HG03442 (cell line): ENCODE data around the gene IL3.

ENCODE experiments used
- ATAC-seq: cut with Tn5 transposase; IDR thresholded peaks from one replicate; pipeline ENCODE4 v1.9.1; 2021; ENCODE audit warnings: mild to moderate bottlenecking, moderate library complexity; ENCODE audit not compliant: unreplicated experiment

The IL3 gene

GRCh38 chr5:132060501-132061161 lies at the start of gene IL3:
TSS of gene IL3 (plus strand) at chr5:132060655. CDS start at chr5:132060707, 52 bp downstream.
- no peak for ATAC-seq

DNA sequence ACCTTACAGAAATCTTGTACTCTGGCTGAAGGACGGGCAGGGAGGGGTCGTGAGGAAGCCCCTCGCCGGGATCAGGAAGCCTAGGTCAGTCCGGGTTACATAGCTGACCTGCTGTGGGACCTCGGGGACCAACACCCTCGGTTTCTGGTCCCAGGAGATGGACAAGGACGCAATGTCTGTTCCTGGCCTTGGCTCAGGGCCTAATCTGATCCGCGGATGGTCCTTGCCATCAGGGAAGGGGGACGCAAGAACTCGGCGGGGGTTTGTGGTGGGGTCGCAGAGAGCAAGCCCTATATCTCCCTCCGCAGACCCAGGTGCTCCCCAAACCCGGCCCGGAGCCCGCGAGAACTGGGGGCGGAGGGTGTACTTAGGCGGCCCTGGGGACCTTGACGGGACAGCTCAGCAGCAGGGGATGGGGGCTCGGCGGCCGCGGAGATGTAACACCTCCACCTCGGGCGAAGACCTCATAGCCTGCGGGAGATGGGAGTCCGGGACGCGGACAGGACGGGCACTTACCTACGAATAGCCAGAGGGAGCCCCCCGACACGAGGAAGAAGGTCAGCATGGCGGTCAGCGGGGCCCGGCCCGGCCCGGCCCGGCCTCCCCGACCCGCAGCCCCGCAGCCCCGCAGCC lies 49.4 kb upstream of the IL3 start:
- no peak for ATAC-seq

GRCh38 chr5:132011622-132012343 lies 48.7 kb upstream of the IL3 start, which contains the start of gene ACSL6:
TSS of gene ACSL6 (minus strand) at chr5:132011658. CDS start at chr5:132011553, 105 bp downstream.
- no peak for ATAC-seq

DNA sequence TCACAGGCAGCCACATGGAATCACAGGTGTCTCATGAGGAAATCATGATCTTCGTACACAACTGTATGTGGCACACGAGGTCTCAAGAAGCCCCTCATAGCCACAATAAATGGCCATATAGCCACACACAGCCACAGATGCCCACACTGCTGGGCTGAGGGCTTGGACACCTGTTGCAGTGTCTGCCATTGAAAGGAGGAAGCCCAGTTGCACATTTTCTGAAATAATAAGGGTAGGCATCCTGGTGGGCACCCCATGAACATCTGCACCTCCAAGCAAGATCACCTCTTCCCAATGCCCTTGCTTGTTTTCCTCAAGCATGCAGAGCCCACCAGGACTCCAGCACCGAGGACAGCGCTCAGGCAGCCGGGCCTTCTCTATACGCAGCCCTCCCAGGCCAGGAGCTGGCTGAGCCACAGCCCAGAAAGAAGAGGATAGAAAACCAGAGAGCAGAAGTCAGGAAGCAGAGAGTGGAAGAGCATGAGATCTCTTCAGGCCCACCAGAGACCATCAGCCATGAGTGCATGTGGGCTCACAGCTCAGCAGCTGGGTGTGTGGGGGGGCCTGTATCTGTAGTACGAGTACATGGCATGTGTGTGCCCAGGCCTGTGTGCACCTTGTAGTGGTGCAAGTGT lies 48.0 kb upstream of the IL3 start:
- no peak for ATAC-seq

DNA sequence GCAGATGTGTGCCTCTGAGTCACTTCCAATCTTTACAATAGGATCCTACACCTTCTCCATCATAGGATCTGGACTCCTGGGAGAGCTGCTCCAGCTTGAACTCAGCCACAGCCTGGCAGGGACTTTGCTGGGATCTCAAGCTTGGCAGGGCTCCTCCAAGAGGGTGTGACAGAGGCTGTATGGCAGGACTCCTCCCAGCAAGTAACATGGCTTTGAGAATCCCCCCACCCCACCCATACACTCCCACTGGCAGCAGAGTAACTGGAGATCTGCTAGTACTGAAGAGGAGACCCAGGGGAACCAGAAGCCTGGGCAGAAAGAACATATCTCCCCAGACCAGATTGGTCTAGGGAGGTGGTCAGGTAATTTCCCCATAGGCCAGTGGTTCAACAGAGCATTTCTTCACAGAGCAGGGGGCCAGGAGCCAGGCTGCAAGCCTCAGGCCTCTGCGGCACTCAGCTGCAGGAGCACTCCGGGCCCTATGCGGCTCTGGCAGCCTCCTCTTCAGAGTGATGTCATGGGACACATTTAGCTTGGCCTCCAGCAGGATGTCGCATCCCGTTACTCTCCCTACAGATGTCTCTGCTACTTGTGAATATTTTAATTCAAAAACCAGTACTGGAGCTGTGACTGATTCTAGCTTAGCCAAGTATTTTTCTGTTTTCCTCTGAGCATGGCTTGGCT lies 47.3 kb upstream of the IL3 start:
- no peak for ATAC-seq

DNA sequence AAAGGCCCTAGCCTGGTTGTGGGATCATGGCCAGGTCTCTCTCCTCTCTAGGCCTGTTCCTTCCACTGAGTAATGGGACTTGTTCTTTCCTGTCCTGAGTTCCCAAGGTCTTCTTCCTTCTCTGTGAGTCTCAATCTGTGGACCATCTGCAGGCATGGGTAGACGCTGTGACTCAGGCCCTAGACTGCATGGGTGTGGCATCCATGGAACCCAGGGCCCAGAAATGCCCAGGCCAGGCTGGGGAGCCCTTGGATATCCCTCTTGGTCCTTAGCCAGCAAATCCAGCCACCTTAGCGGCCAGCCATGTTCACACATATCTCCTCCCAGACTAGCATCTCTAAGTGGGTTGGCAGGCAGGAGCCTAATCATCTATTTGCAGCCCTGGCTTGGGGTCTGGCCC lies 46.7 kb upstream of the IL3 start:
- no peak for ATAC-seq

GRCh38 chr5:132016721-132017250 lies 43.7 kb upstream of the IL3 start:
- no peak for ATAC-seq

DNA sequence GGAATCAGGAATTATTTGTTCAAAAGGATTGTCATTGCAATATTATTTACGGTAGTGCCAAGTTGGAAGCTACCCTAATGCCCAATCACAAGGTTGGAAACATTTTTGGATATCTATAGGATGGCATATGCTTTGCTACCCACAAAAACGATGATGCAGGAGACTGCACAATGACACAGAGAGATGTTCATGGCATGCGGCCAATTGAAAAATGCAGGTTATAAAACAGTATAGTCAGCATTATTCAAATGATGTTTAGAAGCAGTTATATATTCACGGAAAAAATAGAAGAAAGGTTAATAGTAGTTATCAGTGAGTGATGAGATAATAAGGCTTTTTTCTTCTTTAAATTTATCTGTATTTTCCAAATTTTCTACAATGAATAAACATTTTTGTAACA lies 43.1 kb upstream of the IL3 start:
- ATAC-seq = no peak

GRCh38 chr5:132017738-132018625 lies 42.5 kb upstream of the IL3 start:
- ATAC-seq = no peak

- ATAC-seq = no peak
These were observed 41.1 kb upstream of the IL3 start for GRCh38 chr5:132019337-132019736.

DNA sequence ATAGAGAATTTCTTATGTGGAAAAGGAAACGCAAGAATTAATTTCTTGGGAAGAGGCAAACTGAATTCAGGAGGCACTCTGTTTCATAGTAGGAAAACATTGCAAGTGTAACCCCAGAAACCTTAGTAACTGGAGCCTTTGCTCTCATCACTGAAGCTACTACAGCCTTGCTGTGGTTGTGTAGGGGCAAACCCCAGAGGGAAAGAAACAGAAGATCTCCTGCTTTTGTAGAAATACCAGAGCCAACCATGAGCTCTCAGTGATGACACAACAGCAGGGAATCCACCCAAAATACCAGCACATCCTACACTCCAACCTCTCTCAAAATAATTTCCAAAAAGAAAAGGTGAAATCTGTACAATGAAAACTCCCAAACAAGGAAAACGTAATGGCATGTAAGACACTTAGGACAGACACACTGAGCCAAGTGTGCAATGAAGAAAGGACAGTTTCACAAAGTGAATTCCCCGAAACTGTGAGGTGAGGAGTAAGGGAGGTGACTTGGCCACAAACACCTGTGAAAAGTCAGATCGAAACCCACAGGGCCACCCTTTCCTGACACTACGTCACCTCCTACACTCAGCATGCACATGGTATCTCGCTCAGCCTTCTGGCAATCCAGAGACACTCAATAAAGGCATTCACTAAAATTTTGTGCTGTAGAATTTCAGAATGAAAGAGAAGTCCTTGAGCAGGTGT lies 40.4 kb upstream of the IL3 start:
- ATAC-seq = peak; percentile 97

DNA sequence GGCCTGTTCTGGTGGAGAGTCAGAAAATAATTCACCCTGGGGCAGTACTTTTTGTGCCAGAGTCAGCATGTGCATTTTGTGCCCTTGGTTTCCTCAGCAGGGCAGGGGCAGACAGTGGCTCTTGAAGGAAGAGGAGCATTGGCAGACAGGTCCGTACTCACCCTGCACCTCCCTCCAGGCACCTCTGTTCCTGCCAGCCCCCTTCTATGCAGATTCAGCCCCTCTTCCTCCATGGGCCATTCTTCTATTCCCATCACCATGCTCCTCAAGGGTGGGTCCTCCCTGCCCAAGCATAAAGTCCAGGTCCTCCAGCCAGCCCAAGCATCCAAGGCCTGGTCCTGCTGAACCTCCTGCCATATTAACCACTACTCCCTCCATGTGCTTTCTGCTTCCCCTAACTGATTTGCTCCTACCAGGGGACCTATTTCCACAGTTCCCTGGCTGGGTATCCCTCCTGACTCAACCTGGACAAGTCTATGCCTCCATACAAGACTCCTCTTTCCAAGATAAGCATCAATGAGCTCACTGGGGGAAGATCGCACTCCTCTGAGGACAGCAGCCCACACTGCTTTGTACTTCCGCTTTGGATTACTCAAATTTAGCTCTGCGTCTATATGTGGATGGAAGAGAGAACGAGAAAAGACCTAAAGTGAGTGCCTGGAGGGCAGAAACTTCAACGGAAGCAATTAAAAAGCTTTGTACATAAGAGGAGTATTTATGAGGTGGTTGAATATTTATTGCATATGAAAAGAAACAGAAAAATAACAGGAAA lies 39.7 kb upstream of the IL3 start:
- peak; percentile 17 for ATAC-seq

DNA sequence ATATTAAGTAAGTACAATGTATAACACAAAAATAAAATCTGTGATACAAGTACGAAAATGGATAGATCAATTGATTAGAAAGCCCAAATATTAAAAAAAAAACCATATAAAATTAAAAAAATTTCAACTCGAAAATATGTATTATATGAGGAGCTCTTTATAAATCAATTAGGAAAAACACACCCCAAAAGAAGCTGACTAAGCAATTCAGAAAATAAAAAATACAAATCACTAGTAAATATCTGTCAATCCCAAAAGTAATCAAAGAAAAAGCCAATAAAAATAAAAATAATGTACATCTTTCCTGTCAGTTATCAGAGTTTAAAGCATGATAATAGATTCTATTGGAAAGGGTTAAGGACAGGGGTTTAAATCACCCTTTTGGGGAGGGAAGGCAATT lies 38.8 kb upstream of the IL3 start:
- no peak for ATAC-seq

- no peak for ATAC-seq
These were observed 37.7 kb upstream of the IL3 start for GRCh38 chr5:132022737-132023136.

DNA sequence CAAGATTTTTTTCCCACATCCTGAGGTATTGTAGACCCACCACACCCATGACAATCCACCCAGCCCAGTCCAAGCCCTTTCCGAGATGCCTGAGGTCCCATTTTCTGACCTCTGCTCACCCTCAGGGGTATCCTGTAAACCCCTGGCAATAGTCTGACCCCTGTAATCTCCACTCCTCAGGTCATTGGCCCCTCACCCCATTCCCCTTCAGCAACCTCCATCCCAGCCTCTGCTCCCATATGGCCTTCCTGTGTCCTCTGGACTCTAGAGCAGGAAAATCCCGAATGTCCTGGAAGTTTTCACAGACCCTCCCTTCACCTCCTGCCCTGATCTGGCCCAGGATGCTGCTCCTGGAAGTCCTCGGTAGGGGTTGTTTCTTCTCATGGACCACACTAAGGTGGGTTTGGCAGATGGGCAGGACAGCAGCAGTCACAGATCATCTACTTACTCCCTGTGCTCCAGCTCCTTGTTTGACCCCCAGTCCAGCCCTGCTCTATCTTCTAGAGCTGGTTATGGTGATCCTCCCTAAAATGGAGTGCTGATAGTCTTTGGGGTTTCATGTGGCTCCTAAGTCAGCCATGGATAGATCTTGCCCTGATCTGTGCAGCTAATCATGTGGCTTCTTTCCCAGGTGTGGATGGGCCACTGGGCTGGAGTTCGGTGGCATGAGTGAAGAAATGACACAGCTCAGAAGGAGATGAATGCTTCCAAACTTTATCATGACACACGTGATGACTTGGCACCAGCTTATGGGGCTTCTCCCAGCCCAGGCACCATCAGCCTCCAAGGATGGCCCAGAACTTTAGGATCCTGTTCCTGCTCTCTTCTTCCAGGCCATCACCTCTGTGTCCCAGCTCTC lies 37.0 kb upstream of the IL3 start:
- no peak for ATAC-seq

DNA sequence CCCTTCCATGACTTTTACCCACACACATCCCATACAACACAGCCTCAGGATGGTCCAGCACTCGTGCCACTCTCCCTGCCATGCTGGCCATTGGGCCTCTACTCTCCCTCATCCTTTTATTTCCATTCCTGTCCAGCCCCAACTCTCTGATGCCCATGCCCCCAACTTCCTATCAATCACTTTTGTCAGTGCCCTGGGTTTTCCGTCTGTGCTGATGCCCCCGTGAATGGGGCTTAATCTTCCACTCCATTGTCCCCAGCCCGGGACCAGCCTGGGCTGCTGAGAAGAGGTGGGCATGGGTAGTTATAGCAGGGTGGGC lies 36.4 kb upstream of the IL3 start:
- no peak for ATAC-seq

GRCh38 chr5:132024789-132025402 lies 35.6 kb upstream of the IL3 start:
- ATAC-seq = no peak
